Fibroblast of skin of right quadriceps (primary cell): ENCODE results near the gene FCGR2B.
"Not testable (repeated sequence)": the region's sequence is repeated elsewhere in the genome, so short reads cannot be mapped to it uniquely, and the experiment has no call there.

Source experiments
- DNase-seq: peaks from one replicate; pipeline ENCODE4 v3.0.0-alpha.2; 2013

Gene FCGR2B

GRCh38 chr1:161706482-161707347 lies 43.8 kb downstream of the FCGR2B start, which contains the start of gene FCRLA:
TSS of gene FCRLA (plus strand) at chr1:161707229. CDS start at chr1:161707265, 36 bp downstream.
- peak; percentile 99 for DNase-seq

GRCh38 chr1:161707503-161707902 lies 44.6 kb downstream of the FCGR2B start:
- DNase-seq = no peak

DNA sequence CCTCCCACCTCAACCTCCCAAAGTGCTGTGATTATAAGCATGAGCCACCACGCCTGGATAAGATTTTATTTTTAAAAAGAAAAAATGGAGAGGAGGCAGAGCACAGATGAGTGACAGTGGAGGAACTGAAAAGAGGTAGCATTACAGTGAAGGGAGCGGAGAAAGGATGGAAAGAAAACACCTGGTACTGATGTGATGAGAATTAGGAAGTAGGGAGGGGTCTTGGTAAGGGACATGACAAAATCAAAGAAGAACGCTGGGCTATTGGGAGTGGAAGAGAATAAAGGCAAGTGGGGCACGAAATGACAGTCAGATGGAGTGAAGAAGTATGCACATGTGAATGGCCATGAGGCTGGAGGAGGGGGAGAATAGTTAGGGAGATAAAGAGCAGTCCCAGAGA lies 46.4 kb downstream of the FCGR2B start:
- no peak for DNase-seq

- peak; percentile 21 for DNase-seq
Observed at GRCh38 chr1:161710560-161710959, 47.6 kb downstream of the FCGR2B start.

DNA sequence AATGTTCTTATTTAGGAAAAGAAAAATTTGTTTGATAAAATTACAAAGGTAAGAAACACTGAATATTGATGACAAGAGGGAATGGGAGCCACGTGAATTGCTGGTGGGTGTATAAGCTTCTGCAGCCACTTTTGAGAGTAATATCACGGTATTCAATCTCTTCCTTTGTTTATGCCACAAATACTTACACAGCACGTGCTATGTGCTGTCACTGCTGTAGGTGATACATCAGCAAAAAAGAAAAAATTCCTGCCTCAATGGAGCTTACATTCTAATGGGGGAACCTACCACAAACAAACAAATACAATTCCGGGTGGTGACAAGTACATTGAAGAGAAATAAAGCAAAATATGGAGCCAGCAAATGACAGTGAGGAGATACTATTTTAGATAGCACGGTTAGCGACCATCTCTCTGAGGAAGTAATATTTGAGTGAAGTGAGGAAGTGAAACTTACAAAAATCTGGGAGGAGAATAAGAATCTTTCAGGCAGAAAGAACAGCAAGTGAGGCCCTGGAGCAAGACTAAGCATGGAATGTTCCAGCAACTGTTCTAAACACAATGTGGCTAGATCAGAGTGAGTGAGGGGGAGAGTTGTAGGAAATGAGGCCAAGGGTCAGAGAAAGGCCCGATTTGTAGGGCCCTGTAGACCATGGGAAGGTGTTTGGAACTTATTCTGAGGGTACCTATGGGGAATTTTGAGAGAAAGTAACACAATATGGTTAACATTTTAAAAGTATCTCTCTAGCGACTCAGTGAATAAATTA lies 55.8 kb downstream of the FCGR2B start:
- DNase-seq = no peak

DNA sequence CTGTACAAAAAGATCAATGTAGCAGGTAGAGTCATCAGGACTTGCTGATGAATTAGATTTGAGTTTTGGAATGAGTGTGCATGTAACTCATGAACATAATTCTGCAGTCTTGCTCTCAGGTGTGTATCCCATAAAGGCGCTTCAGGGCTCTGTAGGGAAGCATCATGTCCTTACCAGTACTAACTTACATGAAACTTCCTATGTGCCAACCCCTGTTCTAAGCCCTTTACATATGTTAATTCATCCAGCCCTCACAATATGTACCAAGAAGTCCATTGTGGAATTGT lies 56.3 kb downstream of the FCGR2B start:
- DNase-seq = no peak

DNA sequence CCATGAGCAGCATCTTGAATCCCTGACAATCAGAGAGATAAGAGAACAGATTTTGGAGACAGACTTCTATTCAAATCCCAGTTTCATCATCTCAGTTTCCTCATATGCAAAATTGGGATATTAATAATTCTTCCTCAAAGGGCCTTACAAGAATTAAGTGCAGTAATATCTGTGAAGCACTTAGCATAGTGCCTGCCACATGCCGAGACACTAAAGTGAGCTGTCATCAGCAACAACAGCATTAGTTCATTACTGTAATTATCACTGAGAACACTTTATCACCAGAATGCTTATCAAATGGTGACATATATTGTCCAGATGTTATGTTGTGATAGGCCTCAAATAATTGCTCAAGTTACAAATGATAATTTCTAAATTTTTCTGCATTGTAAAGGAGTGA lies 57.5 kb downstream of the FCGR2B start:
- no peak for DNase-seq

DNA sequence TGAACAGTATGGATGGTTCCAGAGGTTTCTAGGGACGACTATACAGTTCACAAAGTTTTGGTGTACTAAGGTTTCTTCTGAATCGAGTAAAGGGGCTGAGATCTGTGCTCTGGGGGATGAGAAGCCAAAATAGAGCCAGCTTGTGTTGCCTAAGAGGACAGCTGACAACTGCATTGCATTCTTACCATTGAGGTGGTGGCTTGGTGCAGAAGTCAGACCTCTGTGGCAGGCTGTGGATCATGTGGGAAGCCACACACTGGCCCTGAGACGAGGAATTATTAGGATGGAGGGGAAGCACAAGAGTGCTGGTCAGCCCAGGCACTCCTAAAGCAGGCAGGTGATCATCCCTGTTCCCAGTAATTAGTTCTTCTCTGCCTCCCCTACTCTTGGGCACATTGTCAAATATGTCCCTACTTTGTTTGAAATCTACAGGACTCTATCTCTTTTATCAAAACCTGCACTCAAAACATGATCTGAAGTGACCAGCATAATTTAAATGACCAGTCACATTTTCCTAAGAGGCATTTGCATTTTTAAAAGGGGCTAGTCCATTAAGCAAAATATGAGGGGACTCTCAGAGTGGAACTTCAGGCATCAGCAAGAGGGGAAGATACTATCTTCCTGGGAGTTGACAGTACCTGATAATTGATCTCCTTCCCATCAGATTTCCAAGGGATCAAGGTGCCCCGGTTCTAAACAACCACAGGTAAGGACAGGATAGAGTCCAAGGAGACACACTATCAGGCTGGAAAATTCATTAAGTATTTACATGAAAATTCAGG lies 58.2 kb downstream of the FCGR2B start, which contains the start of gene FCRLB:
Gene FCRLB, plus strand, starts transcription at position 589 of the 782 bp plus-strand sequence. CDS start 1,129 bp downstream, outside the sequence.
- DNase-seq = no peak

DNA sequence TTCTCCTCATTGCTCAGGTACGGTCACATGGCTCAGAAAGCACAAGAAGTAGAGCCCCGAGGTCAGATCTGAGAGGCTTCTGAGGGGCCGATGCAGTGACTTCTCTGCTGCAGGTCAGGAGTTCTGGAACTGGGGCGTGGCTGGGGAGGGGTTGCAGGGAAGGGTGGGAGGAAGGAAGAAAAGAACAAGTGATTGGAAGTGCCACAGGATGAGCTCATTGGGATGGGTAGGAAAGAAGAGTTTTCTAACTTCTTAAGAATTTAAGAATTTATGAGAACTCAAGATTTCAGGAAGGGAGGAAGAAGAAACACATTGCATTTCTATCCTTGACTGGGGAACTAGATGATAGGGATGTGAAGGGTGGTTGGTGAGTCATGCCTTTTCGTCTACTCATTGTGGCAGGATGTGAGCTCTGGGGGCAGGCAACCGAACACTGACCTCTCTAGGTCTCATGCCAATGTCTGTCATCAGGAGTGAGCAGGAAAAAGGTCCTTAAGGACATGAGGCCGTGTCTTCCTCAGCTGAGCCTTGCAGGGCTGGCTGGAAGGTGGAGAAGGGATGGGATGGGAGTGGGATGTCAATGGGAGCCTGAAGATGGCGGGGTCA lies 58.9 kb downstream of the FCGR2B start:
- DNase-seq = peak; percentile 94

- DNase-seq = no peak
Observed at GRCh38 chr1:161722406-161722805, 59.5 kb downstream of the FCGR2B start.

DNA sequence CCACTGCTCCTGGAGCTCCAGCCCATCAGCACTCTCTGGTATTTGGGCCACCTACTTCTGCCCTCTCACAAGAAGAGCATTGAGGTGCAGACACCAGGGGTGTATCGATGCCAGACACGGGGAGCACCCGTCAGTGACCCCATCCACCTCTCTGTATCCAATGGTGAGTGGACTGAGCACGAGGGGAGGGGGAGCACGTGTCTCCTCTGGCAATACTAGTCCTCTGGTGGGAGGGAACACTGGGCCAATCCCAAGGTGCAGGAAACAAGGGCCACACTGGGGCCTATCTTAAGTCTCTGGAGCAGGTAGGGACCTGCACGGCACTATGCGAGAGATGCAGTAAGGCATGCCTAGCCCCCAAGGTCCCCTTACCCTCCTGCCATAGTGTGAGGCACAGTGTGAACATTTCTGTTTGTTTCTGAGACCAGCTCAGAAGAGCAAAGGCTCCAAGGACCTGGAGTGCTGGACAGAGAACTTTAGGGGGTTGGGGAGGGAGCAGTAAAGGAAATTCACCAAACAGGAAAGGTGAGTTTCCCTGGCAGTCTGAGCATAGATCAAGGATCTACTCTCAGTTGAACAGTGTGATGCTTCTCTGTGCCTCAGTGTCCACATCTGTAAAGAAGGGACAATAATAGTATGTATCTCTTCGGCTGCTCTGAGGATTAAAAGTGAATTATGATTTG lies 60.7 kb downstream of the FCGR2B start:
- DNase-seq = no peak

- DNase-seq = not testable (repeated sequence)
Observed at GRCh38 chr1:161725258-161725907, 62.4 kb downstream of the FCGR2B start.

- peak; percentile 59 for DNase-seq
Observed at GRCh38 chr1:161725908-161726472, 63.0 kb downstream of the FCGR2B start.

- peak; percentile 87 for DNase-seq
Observed at GRCh38 chr1:161726473-161727255, 63.7 kb downstream of the FCGR2B start.

- DNase-seq = peak; percentile 86
Observed at GRCh38 chr1:161727256-161727924, 64.4 kb downstream of the FCGR2B start.
